ENCODE results near the gene RABGAP1L.

The RABGAP1L gene

DNA sequence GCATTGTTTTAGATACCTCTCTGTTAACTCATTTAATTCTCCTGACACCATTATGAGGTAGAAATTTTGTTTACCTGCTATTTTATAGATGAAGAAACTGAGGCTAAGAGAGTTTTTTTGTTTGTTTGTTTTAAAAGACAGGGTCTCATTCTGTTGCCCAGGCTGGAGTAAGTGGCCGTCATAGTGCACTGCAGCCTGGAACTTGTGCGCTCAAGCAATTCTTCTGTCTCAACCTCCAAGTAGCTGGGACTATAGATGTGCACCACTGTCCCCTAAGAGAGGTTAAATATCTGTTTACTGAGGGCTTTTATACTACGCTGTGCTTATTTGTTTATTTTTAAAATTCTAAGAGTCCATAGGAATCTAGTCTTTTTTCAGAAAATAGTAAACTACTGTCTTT, 796.8 kb downstream of the RABGAP1L start:
- Mint-ChIP-seq H3K4me3 (no peak overlapping the region), H3K9me3 (no peaks in the 10 kb centered on the region), H3K27ac (no peak overlapping the region), H3K36me3 (ENCODE audit: low read depth) (no peaks in the 10 kb centered on the region), H3K27me3 (ENCODE audit: low read depth) (no peaks in the 10 kb centered on the region), H3K4me1 (peaks cover 22% of the 10 kb centered on the region)
- TF ChIP-seq, protein P1, sequence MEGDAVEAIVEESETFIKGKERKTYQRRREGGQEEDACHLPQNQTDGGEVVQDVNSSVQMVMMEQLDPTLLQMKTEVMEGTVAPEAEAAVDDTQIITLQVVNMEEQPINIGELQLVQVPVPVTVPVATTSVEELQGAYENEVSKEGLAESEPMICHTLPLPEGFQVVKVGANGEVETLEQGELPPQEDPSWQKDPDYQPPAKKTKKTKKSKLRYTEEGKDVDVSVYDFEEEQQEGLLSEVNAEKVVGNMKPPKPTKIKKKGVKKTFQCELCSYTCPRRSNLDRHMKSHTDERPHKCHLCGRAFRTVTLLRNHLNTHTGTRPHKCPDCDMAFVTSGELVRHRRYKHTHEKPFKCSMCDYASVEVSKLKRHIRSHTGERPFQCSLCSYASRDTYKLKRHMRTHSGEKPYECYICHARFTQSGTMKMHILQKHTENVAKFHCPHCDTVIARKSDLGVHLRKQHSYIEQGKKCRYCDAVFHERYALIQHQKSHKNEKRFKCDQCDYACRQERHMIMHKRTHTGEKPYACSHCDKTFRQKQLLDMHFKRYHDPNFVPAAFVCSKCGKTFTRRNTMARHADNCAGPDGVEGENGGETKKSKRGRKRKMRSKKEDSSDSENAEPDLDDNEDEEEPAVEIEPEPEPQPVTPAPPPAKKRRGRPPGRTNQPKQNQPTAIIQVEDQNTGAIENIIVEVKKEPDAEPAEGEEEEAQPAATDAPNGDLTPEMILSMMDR (IDR thresholded peaks at IDR 0.05; ENCODE audit: unreplicated experiment in 3 of 3) = no peak

DNA sequence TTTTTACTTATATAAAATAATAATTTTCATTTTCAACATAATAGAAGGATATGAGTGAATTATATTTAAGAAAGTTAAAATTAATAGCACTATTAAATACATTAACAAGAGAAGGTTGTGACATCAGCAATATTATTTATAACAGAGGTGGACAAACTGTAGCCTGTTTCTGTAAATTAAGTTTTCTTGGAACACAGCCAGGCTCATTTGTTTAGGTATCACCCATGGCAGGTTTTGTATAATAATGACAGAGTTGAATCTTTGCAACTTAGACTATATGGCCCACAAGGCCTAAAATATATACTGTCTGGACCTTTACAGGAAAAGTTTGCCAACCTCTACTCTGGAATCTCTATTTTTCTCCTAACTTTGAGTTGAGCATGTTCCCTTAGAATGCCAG, 797.7 kb downstream of the RABGAP1L start:
- no peaks in the 10 kb centered on the region for H3K27me3 Mint-ChIP-seq (ENCODE audit: low read depth)
- peaks cover 22% of the 10 kb centered on the region for H3K4me1 Mint-ChIP-seq
- TF ChIP-seq, protein P1 (IDR thresholded peaks at IDR 0.05; ENCODE audit: unreplicated experiment in 3 of 3) = no peak
- no peak overlapping the region for H3K4me3 Mint-ChIP-seq
- no peaks in the 10 kb centered on the region for H3K36me3 Mint-ChIP-seq (ENCODE audit: low read depth)
- H3K9me3 Mint-ChIP-seq = no peaks in the 10 kb centered on the region
- H3K27ac Mint-ChIP-seq = no peak overlapping the region

DNA sequence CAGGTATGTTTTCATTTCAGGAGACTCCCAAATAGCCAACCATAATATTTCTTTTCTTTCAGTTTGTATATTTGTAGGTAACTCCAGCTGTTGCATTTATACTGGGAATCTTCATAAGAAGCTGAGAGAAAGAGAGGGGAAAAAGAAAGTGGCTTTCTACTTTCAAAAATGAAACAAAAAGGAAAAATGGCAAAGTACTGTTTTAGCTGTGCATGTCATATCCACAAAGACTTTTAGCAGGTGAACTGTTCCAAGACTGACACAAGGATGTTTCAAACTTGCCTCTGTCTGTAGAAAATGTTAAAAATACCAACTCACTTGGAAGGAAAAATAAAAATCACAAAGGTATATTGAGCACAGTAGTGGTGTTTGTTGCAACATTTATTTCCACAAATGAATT, 798.5 kb downstream of the RABGAP1L start:
- TF ChIP-seq, protein P1 (IDR thresholded peaks at IDR 0.05; ENCODE audit: unreplicated experiment in 3 of 3) = no peak
- H3K4me3 Mint-ChIP-seq = no peak overlapping the region
- H3K9me3 Mint-ChIP-seq = no peaks in the 10 kb centered on the region
- H3K36me3 Mint-ChIP-seq (ENCODE audit: low read depth) = no peaks in the 10 kb centered on the region
- H3K4me1 Mint-ChIP-seq = peaks cover 22% of the 10 kb centered on the region
- no peaks in the 10 kb centered on the region for H3K27me3 Mint-ChIP-seq (ENCODE audit: low read depth)
- no peak overlapping the region for H3K27ac Mint-ChIP-seq

DNA sequence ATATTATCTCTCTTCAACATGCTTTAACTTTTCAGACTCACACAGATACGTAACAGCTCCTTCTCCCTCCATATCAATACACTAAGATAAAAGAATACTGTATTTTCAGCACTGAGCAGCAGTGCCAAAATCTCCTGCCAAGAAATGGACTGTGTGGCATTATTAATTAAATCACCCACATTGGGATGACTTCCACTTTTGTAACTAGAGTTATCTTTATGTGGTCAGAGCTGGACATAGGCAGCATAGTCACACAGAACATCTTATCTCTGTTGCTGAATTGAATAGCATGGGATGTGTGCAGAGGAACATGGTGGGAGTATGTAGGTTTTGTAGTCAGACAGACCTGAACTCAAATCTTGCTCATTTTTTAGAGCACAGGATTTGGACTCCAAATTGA, 799.1 kb downstream of the RABGAP1L start:
- Mint-ChIP-seq H3K4me3 (no peak overlapping the region), H3K4me1 (peaks cover 23% of the 10 kb centered on the region), H3K36me3 (ENCODE audit: low read depth) (no peaks in the 10 kb centered on the region), H3K27ac (no peak overlapping the region), H3K27me3 (ENCODE audit: low read depth) (no peaks in the 10 kb centered on the region), H3K9me3 (no peaks in the 10 kb centered on the region)
- TF ChIP-seq, protein P1 (IDR thresholded peaks at IDR 0.05; ENCODE audit: unreplicated experiment in 3 of 3) = no peak

DNA sequence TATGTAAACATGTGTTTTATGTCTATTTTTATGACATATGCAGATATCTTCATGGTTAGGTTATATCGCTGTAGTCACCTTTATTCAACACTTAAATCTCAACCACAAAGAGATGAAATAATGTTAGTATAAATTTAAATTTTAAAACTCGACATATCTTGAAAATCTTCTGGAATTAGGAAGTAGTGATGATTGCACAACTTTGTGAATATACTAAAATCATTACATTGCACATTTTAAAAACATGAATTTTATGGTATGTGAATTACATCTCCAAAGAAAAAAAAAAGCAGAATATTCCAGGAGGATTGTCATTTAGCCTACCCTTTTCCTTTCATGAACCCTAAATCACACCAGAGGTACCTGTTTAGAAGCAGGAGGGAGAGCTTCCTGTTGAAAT, 801.0 kb downstream of the RABGAP1L start:
- no peaks in the 10 kb centered on the region for H3K36me3 Mint-ChIP-seq (ENCODE audit: low read depth)
- no peak overlapping the region for H3K27ac Mint-ChIP-seq
- peaks cover 25% of the 10 kb centered on the region for H3K4me1 Mint-ChIP-seq
- no peaks in the 10 kb centered on the region for H3K9me3 Mint-ChIP-seq
- H3K27me3 Mint-ChIP-seq (ENCODE audit: low read depth) = no peaks in the 10 kb centered on the region
- H3K4me3 Mint-ChIP-seq = no peak overlapping the region
- TF ChIP-seq, protein P1 (IDR thresholded peaks at IDR 0.05; ENCODE audit: unreplicated experiment in 3 of 3) = no peak

DNA sequence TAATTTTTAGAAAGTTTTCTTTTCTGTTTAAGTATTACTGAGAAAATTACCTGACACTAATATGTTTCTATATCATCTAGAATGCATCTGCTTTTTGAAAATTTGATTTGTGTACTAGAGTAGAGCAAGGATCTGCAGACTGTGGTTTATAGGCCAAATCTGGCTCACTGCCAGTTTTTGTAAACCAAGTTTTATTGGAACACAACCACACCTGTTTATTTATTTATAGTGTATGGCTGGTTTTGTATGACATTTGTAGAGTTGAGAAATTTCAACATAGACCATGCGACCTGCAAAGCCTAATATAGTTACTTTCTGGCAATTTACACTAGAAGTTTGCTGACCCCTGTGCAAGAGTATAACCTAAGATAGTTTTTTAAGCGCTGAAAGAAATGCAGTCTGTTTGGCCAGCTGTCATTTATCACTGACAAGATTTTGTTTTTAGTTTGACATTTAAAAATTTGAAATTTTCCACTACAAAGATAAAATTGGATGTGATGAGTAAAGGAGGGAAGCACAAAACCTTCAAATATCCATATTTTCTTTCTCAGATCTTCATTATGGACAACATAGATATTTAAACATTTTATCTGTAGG, 804.3 kb downstream of the RABGAP1L start:
- no peaks in the 10 kb centered on the region for H3K9me3 Mint-ChIP-seq
- no peaks in the 10 kb centered on the region for H3K27me3 Mint-ChIP-seq (ENCODE audit: low read depth)
- H3K4me3 Mint-ChIP-seq = peak overlapping the region in 1 of 3 experiments; percentile 24
- peak overlapping the region; percentile 58 to 89 (median 75) for H3K27ac Mint-ChIP-seq
- peaks cover 45% of the 10 kb centered on the region for H3K4me1 Mint-ChIP-seq
- no peaks in the 10 kb centered on the region for H3K36me3 Mint-ChIP-seq (ENCODE audit: low read depth)
- TF ChIP-seq, protein P1 (IDR thresholded peaks at IDR 0.05; ENCODE audit: unreplicated experiment in 3 of 3) = no peak
